Stimulated activated CD8-positive, alpha-beta memory T cell treated with anti-CD3 and anti-CD28 coated beads, Interleukin-15, amount 100 ng/mL, for 48 hours (primary cell): ENCODE measurements around the gene LAMB2.

Experiments used
- DNase-seq, 2 donors: peaks; one replicate each; pipeline ENCODE4 v3.0.0-alpha.2; 2020; ENCODE audit warnings: low read depth in 2 of 2

LAMB2 gene

GRCh38 chr3:49132437-49133225 lies at the start of gene LAMB2:
LAMB2 (minus strand) TSS chr3:49133050; CDS start chr3:49132867, 183 bp downstream.
- DNase-seq = no peak

GRCh38 chr3:49181351-49181750 lies 48.5 kb upstream of the LAMB2 start:
- no peak for DNase-seq

GRCh38 chr3:49180116-49180515 lies 47.3 kb upstream of the LAMB2 start:
- DNase-seq = no peak

- DNase-seq = no peak
Observed at GRCh38 chr3:49177073-49177472, 44.2 kb upstream of the LAMB2 start.

GRCh38 chr3:49175530-49175929 lies 42.7 kb upstream of the LAMB2 start:
- no peak for DNase-seq

- DNase-seq = no peak
Observed at GRCh38 chr3:49174397-49174985, 41.6 kb upstream of the LAMB2 start.

- DNase-seq = no peak
Observed at GRCh38 chr3:49173792-49174170, 40.9 kb upstream of the LAMB2 start.

GRCh38 chr3:49173116-49173791 lies 40.4 kb upstream of the LAMB2 start:
- no peak for DNase-seq

- DNase-seq = no peak
Observed at GRCh38 chr3:49172551-49173041, 39.7 kb upstream of the LAMB2 start.

GRCh38 chr3:49171775-49172500 lies 39.1 kb upstream of the LAMB2 start:
- no peak for DNase-seq

GRCh38 chr3:49171119-49171774 lies 38.4 kb upstream of the LAMB2 start, which contains the start of gene KLHDC8B:
KLHDC8B (plus strand) TSS chr3:49171598; CDS start chr3:49172770, 1,172 bp downstream.
- peak; percentile 76 to 79 for DNase-seq

GRCh38 chr3:49170744-49171118 lies 37.9 kb upstream of the LAMB2 start:
- no peak for DNase-seq

GRCh38 chr3:49166752-49167556 lies 34.1 kb upstream of the LAMB2 start:
- DNase-seq = no peak

GRCh38 chr3:49165771-49166751 lies 33.2 kb upstream of the LAMB2 start, which contains the start of gene CCDC71:
CCDC71 (minus strand) TSS chr3:49166331; CDS start chr3:49164208, 2,123 bp downstream.
- peak; percentile 66 to 74 for DNase-seq

GRCh38 chr3:49164983-49165720 lies 32.3 kb upstream of the LAMB2 start:
- DNase-seq = no peak

GRCh38 chr3:49163609-49164008 lies 30.8 kb upstream of the LAMB2 start:
- DNase-seq = no peak

GRCh38 chr3:49162751-49163419 lies 30.0 kb upstream of the LAMB2 start:
- no peak for DNase-seq
